PC-3 (cell line): ENCODE data around the gene MAP2. TPM values are rescaled to one million over a fixed set of nuclear protein-coding genes. Genes with fewer than 3 reads are reported as not detected.

Source experiments
- ATAC-seq: fragments of 200-7000 bp; cut with Tn5 transposase; 2 replicates; pipeline ENCODE4 v1.9.1; 2020; ENCODE audit warnings: mild to moderate bottlenecking, moderate library complexity
- BruUV-seq: library from RNA; stranded (reverse); fragments of 400-500 nt; replicated peaks from 2 replicates; lab custom pipeline; 2021; lab: Mats Ljungman, UMichigan
- CTCF ChIA-PET: fragments of 300-600 bp; sonication (Branson Sonifier 250); formaldehyde crosslinking; loops from one replicate; lab custom pipeline; 2022; ENCODE audit warnings: antibody characterized with exemption; lab: Charles Lee
- POLR2A ChIA-PET: fragments of 300-600 bp; sonication (Branson Sonifier 250); formaldehyde crosslinking; loops from one replicate; lab custom pipeline; 2022; ENCODE audit warnings: antibody characterized with exemption; ENCODE audit not compliant: unreplicated experiment; lab: Charles Lee
- DNase-seq: peaks from one replicate; pipeline ENCODE4 v3.0.0-alpha.2; 2015
- H2AFZ ChIP-seq: fragments of 300-600 bp; sonication (generic); 2 replicates; pipeline ENCODE4 v1.6.0; 2016; ENCODE audit warnings: antibody characterized with exemption, low read length
- H3F3A ChIP-seq: fragments of 300-600 bp; sonication (generic); one replicate; pipeline ENCODE4 v1.6.0; 2017; ENCODE audit warnings: antibody characterized with exemption, low read length, control low read depth, mild to moderate bottlenecking; ENCODE audit not compliant: unreplicated experiment
- H3K27ac ChIP-seq: fragments of 300-600 bp; sonication (generic); 2 replicates; pipeline ENCODE4 v1.5.1; 2016; ENCODE audit warnings: mild to moderate bottlenecking, low read length
- H3K27me3 ChIP-seq: fragments of 300-600 bp; sonication (generic); 2 replicates; pipeline ENCODE4 v1.6.1; 2016; ENCODE audit warnings: low read length, mixed read lengths
- H3K36me3 ChIP-seq: fragments of 300-600 bp; sonication (generic); 2 replicates; pipeline ENCODE4 v1.6.1; 2016; ENCODE audit warnings: low read depth, mixed run types, low read length, mixed read lengths
- H3K4me1 ChIP-seq: fragments of 300-600 bp; sonication (generic); 2 replicates; pipeline ENCODE4 v1.5.1; 2016; ENCODE audit warnings: low read length; ENCODE audit not compliant: insufficient read depth
- H3K4me2 ChIP-seq: fragments of 300-600 bp; sonication (generic); 2 replicates; pipeline ENCODE4 v1.6.0; 2016; ENCODE audit warnings: low read length
- H3K4me3 ChIP-seq: fragments of 300-600 bp; sonication (generic); 2 replicates; pipeline ENCODE4 v1.5.1; 2016; ENCODE audit warnings: mild to moderate bottlenecking, low read length, mixed read lengths
- H3K79me2 ChIP-seq: fragments of 300-600 bp; sonication (generic); 2 replicates; pipeline ENCODE4 v1.6.1; 2017; ENCODE audit warnings: low read length, mixed read lengths
- H3K9ac ChIP-seq: fragments of 300-600 bp; sonication (generic); 2 replicates; pipeline ENCODE4 v1.6.0; 2016; ENCODE audit warnings: mild to moderate bottlenecking, low read length
- H3K9me2 ChIP-seq: fragments of 300-600 bp; sonication (generic); replicated peaks from 2 replicates; pipeline ENCODE4 v1.6.1; 2016; ENCODE audit warnings: mixed run types, low read length, mixed read lengths
- H3K9me3 ChIP-seq: fragments of 300-600 bp; sonication (generic); 2 replicates; pipeline ENCODE4 v1.6.1; 2016; ENCODE audit warnings: low read length, mixed read lengths
- H4K20me1 ChIP-seq: fragments of 300-600 bp; sonication (generic); 2 replicates; pipeline ENCODE4 v1.6.1; 2016; ENCODE audit warnings: low read length, mixed read lengths
- CTCF ChIP-seq: fragments of 300-600 bp; sonication (generic); conservative IDR thresholded peaks from 2 replicates; pipeline ENCODE4 v1.5.1; 2017; ENCODE audit warnings: antibody characterized with exemption, low read depth, mild to moderate bottlenecking, low read length
- EZH2 ChIP-seq: fragments of 300-600 bp; sonication (generic); IDR thresholded peaks from one replicate; pipeline ENCODE4 v1.6.1; 2017; ENCODE audit warnings: antibody characterized with exemption, mild to moderate bottlenecking, low read length; ENCODE audit not compliant: unreplicated experiment
- EZH2phosphoT487 ChIP-seq: fragments of 300-600 bp; sonication (generic); IDR thresholded peaks from 2 replicates; pipeline ENCODE4 v1.6.1; 2018; ENCODE audit warnings: mild to moderate bottlenecking, antibody characterized with exemption, low read length, borderline replicate concordance
- intact Hi-C: fragments of 100-400 bp; cut with micrococcal nuclease; formaldehyde crosslinking; loops from 2 replicates; pipeline ENCODE4 v1.9.0; 2023
- total RNA-seq: library from RNA; depleted of rRNA; stranded (reverse); fragments of >200 nt; gene quantifications from 2 replicates; pipeline ENCODE4 v1.2.3, GENCODE V29; 2014

Gene MAP2
- total RNA-seq, 1 experiment from 2014 or later, result 2.1 TPM

DNA sequence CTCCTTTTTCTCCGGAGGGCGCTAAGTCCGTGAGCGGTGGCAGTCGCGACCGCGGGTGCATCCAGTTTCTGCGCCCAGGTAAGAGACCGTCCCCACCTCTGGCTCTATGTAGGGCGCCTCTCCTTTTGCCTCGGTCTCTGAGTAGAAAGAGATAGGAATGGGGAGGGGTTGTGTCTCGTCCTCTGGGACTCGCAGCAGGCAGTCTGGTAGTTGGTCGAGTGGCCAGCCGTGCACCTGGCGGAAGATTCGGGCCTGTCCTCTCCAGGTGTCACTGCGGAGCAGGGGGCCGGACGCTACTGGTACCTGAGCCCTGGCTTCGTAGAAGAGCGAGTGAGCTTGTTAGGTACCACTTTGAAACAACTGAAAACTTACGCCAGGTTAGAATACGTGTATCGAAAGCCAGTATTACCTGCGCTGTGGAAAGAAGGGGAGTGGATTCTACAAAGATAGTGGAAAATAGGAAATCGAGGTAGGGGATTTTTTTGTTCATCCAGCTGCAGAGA is 403 bp downstream of the MAP2 start:
- intact Hi-C loops, result loop anchor here (2.0 to 5.0 kb wide), 4 partner anchors 37 to 1017 kb away; partner anchors contain the start of gene PTH2R
- Histone ChIP-seq H3K36me3 (no peaks in the 10 kb centered on the region), H3K79me2 (no peaks in the 10 kb centered on the region), H3K4me2 (peak overlapping the region; percentile 96), H3K9ac (peak overlapping the region; percentile 44), H3K4me3 (peak overlapping the region; percentile 95), H4K20me1 (no peaks in the 10 kb centered on the region), H3K9me2 (no peaks in the 10 kb centered on the region), H3K9me3 (no peaks in the 10 kb centered on the region), H2AFZ (peak overlapping the region; percentile 100), H3F3A (no peaks in the 10 kb centered on the region), H3K4me1 (peaks cover 21% of the 10 kb centered on the region), H3K27ac (no peak overlapping the region), H3K27me3 (no peaks in the 10 kb centered on the region)
- ATAC-seq, result peak; percentile 60
- no peak; the same call in 1 of the 2 replicates for TF ChIP-seq CTCF
- no peak for TF ChIP-seq EZH2phosphoT487
- no peak for TF ChIP-seq EZH2
- POLR2A ChIA-PET, result no interaction called here
- TSS peak; percentile 70 for BruUV-seq
- DNase-seq, result peak; percentile 54
- CTCF ChIA-PET, result interaction anchor here (0.5 to 2.3 kb wide), 21 partner anchors 28 to 510 kb away, joined by 3 to 35 read pairs (median 4); no protein-coding TSS in a partner anchor

DNA sequence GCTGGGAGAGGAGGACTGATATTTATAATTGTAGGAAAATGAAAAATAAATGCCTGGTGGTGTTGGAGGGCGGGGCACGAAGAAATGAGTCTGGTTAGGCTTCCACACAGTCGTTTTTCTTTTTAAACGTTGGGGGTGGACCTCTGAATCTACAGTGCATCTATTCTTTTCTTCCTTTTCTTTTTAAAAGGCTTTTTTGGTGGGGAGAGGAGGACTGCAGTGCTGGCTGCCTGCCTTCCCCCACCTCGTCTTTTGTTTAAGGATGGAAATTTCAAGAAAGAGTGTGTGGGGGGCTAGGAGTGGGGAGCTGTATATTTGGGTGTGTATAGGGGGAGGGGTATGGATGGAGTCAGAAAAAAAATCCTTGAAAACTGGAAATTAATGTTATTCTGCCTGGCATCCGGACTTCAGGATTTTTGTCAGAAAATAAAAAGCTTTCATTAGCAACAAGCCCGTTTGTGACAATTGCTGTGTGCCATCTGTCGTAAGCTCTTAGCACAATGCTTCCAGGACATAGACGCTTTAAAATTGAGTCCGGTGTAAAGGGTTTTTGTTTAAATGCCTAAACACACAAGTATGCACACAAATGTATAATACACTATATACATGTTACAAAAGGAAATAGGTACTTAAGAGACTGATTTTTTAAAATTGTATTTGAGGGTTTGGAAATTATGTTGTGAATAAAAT is 1.1 kb downstream of the MAP2 start:
- Histone ChIP-seq H3K4me3 (peak overlapping the region; percentile 95), H3K9me3 (no peaks in the 10 kb centered on the region), H3K9ac (peak overlapping the region; percentile 44; the same call in 1 of the 2 replicates), H3K4me2 (peak overlapping the region; percentile 96), H3K79me2 (no peaks in the 10 kb centered on the region), H3K9me2 (no peaks in the 10 kb centered on the region), H2AFZ (peak overlapping the region; percentile 100), H3K27me3 (no peaks in the 10 kb centered on the region), H3K36me3 (no peaks in the 10 kb centered on the region), H3F3A (no peaks in the 10 kb centered on the region), H3K27ac (no peak overlapping the region), H3K4me1 (peaks cover 21% of the 10 kb centered on the region), H4K20me1 (no peaks in the 10 kb centered on the region)
- CTCF ChIA-PET, result interaction anchor here (0.7 to 2.3 kb wide), 10 partner anchors 32 to 536 kb away, joined by 3 to 35 read pairs (median 4); no protein-coding TSS in a partner anchor
- TF ChIP-seq EZH2phosphoT487 (no peak), CTCF (no peak), EZH2 (no peak)
- ATAC-seq (no peak; the same call in 1 of the 2 replicates), DNase-seq (peak; percentile 16)
- intact Hi-C loops, result loop anchor here (1.0 to 5.0 kb wide), 8 partner anchors 36 to 1018 kb away; partner anchors contain the start of gene PTH2R
- POLR2A ChIA-PET, result no interaction called here
- BruUV-seq, result no TSS peak
